Retina (tissue), 1 donor: ENCODE data around the gene WBP2NL.
A peak's percentile ranks its signal among the peaks of the same experiment; 100 is the strongest.
"Not testable (repeated sequence)": the region's sequence is repeated elsewhere in the genome, so short reads cannot be mapped to it uniquely, and the experiment has no call there.

ENCODE experiments used
- DNase-seq: peaks from one replicate; pipeline ENCODE4 v3.0.0-alpha.2; 2016

Gene WBP2NL

DNA sequence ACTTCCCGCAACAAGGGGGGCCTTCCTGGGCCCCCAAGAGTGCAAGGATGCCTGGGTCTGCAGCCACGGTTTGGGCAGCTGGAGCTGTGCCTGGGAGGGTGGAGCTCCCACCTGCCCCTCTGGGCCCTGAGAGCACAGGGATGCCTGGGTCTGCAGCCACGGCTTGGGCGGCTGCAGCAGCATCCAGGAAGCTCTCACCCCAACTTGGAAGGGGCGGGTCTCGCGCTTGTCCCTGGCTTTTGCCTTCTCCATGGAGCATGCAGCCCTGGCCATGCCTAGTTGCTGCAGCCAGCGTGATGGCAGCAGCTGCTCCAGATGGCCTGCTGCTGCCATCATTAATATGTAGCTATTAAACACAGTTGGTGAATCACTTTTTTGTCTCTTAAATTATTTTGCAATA is 36.7 kb downstream of the WBP2NL start:
- DNase-seq = no peak

DNA sequence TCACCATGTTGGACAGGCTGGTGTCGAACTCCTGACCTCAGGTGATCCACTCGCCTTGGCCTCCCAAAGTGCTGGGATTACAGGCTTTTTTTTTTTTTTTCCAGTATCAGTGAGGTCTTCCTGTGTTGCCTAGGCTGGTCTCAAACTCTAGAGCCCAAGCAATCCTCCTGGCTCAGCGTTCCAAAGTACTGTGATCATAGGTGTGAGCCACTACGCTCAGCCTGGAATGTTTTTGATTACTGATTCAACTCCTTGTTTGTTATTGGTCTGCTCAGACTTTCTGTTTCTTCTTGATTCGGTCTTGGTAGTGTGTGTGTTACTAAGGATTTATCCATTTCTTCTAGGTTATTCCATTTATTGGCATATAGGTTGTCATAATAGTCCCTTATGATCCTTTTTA is 40.7 kb downstream of the WBP2NL start:
- DNase-seq = no peak

DNA sequence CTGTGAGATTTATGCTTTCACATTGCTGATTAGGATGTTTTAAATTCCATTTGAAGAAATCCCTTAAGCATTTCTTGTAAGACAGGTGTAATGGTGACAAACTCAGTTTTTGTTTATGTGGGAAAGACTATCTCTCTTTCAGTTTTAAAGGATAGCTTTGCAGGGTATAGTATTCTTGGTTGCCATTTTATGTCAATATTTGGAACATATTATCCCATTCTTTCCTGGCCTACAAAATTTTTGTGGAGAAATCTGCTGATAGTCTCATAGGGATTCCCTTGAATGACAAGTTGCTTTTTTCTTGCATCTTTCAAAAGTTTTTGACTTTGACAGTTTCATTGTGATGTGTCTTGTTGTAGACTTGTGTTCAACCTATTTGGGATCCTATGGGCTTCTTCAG is 43.2 kb downstream of the WBP2NL start:
- DNase-seq = no peak

- no peak for DNase-seq
Observed at GRCh38 chr22:42050641-42051180, 52.1 kb downstream of the WBP2NL start.

DNA sequence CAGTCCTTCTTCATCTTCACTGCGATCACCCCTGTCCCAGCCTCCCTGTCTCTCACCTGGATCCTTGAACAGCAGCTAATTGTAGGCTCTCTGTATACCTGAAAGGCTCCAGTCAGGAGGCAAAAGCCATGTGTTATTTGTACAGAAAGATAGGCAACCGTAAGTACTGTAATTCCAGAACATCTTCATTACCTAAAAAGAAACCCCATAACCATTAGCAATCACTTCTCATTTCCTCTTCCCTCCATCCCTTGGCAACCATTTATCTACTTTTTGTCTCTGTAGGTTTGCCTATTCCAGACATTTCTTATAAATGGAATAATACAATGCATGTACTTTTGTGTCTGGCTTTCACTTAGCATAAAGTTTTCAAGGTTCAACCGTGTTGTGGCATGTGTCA is 54.2 kb downstream of the WBP2NL start:
- DNase-seq = no peak

GRCh38 chr22:42056757-42057511 is 58.3 kb downstream of the WBP2NL start:
- DNase-seq = no peak

DNA sequence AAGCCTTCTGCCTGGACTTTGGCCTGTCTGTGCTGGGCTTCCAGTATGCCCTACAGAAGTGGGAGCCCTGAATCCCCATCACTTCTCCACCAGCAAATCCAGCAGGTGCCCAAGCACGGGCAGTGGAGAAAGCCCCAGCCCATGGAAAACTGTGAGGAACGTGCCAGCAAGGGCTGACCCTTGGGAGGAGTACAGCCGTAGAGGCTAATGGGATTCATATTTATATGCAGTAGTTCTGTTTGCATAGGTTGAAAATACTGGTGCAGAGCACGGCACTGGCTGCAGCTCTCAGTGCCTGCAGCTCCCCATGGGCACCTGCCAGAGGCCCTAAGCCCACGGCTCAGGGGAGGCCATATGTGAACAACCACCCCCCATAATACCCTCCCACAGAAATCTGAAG is 61.9 kb downstream of the WBP2NL start:
- DNase-seq = no peak

DNA sequence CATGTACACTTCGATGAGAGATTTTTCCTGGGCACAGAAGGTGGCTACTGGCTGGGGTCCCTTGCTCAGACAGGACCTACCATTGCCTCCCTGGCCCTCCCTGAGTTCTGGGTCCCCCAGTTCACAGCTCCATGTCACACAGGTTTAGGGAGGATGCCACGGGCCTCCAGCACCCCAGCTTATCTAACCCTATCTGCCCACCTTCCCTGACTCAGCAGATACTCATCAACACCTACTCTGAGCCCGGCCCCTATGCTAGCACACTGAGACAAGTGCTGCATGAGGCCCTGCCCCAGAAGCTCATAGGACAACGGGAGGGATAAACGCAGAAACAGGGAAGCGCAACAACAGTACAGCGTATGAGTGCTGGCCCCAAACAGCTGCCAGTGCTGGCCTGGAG is 62.5 kb downstream of the WBP2NL start:
- no peak for DNase-seq

DNA sequence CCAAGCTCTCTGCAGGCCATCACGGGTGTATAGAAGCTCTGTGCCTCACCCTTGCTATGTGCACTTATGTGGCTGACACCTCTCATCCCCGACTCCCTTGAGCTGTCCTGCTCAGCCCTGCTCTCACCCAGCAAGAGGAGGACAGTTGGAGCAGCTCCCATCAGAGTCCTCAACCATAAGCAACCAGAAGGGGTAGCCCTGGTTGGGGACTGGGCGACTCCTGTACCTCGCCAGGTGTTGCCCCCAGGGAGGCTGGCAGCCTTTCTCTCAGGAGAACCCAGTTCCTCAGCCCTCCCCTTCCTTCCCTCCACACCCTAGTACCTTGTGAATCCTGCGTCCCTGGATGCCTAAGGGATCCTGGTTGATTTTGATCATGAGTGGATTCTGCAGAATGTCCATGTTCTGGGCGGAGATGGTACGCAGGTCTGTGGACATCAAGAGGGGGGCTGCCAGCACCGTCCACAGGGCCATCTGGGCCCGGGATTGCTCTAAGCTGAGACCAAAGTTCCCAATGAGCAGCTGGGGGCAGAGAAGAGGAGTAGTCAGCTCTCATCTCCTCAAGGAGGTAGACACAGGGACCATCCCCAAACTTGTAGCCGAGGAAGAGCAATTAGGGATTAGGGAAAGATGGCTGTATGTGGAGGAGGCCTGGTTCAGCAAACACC is 64.0 kb downstream of the WBP2NL start:
- DNase-seq = no peak

DNA sequence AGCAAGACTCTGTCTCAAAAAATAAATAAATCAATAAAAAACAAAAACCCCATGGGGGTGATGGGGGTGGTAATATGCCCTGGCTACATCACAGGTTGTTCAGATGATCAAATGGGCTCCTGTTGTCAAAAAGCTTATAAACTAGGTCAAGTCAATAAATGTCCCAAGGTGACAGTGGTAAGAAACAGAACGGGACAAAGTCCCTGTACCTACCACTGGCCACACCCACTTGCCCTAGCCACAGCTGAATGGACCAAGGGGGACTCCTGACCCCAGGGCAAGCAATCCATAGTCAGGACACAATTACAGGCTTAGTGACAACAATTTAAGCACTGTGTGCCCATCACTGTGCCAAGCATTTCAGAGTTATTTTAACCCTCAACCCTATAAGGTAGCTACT is 66.0 kb downstream of the WBP2NL start:
- no peak for DNase-seq

DNA sequence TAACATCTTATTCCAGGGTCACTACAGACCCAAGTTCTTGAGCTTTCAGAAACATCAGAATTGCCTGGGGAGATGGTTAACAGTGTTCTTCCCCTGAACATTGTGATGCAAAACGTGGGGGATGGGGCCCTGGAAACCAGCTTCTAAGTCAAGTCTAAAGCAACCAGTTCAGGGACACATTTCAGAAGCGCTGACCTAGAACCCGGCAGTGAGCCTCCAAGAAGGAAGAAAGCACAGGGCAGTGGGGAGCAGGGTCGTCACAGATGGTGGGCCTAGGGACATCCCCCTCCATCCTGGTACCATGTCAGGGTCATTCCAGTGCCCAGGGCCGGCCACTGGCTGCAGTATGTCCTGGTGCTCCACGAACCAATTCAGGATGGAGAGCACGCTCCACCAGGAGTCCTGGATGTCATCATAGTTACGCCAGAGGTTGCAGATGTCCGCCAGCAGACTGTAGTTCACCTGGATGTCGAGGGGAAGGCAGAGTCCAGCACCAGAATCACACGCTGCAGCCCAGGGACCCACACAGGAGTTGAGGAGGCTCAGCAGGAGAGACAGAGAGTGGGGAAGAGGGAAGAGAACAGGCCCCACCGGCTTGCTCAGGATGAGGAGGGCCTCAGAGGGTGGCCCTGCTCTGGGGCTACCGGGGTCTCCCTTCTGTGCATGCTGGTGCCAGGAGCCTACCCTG is 67.0 kb downstream of the WBP2NL start:
- DNase-seq = no peak

DNA sequence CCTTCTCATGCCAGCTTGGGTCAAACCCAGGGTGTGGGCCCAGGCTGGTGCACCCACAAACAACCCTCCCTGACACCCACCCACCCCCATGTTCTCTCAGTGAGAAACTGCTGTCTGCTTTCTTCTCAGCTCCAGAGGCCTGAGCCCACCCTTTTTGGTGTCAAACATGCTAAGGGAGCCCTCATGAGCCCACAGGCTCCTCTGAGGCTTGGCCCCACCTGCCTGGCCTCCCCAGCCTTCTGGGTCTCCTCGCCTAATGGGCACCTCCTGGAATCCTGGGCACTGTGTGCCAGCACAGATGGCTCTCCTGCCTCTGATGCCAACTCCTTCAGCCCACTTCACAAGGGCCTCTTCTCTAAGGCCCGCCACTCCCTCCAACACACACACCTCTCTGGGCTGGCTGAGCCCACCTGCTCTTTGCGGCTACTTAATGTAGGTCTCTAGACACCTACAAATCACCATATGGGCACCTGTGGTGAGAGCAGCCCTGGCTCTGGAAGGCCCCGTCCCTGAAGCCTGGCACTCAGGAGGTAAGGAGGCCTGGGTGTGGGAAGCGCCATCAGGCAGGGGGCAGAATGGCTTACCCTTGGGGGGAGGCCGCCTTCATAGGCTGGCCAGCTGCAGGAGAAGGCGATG is 67.7 kb downstream of the WBP2NL start:
- no peak for DNase-seq

DNA sequence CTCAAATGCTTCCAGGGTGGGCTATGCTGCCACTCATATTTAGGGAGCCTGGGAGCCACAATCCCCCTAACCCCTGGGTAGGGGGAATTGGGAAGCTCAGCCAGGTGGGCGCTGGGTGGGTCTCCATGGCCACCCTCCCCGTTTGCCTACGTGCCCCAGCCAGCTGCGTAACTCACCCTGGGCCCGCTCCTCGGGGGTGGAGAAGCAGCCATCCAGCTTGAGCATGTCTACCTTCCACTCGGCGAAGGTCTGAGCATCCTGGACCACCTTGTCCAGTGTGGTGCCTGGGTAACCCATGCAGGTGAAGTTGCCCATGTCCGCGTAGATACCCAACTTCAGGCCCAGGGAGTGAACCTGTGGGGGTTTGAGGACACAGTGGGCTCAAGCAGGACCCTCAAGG is 68.3 kb downstream of the WBP2NL start:
- no peak for DNase-seq

- DNase-seq = no peak
Observed at GRCh38 chr22:42067671-42068251, 69.2 kb downstream of the WBP2NL start.

DNA sequence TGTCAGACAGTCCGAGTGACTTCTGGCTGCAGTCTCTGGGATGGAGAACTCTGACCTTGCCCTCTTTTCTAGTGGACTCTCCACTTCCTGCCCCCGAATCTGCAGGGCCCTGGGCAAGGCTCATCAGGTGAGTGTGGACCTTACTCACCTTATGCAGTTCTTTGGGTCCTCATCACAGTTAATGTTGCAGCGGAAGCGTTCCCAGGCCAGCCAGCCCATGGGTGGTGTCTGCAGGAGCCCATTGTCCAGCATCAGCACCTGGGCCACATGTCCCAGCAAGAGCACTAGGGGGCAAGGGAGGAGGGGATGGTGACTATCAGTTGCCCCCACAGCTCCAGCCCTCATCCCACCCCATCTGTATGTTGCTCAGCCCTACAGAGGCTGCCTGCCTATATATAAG is 69.7 kb downstream of the WBP2NL start:
- no peak for DNase-seq

- DNase-seq = no peak
Observed at GRCh38 chr22:42069801-42070516, 71.4 kb downstream of the WBP2NL start.

DNA sequence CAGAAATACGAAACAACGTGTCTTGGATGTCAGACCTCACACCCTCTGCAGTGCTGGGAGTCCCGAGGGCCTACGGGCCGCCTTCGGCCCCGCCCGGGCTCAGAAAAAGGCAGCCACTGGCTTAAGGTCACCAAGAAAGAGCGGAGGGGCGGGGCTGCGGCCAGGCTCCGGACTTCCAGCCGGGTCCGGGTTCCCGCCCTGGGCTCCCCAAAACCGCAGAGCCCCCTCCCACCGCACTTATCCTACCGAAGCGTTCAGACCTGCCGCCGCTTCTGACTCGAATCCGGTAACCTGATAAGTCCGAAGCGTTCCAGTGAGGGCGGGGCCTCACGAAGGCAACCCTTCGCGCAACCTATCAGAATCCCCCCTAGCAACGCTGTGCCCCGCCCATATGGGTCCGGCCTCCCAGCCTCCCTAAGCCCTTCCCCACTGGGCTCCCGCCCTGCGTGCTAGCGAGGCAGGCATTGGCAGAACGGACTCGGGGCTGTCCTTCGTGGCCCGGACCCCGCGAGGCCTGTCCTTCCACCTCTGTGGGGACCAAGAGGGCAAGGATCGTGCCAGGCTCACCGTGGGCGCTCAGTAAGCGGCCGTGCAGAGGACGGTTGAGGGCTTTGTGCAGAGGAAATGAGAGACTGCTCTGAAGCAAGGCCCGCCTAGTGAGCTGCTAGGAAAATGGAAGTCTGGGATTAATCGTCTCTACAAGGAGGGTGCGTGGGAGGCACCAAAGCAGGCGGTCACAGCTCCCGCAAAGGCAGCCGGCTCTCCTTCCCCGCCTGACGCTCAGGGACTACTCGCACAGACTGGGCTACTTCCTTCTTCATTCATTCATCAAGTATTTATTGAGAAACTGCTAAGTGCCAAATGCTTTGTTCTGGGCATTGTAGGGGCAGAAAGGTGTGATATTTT is 72.2 kb downstream of the WBP2NL start, which contains the start of gene NAGA:
NAGA (minus strand) TSS at position 296 of the 906 bp plus-strand sequence. CDS start 515 bp downstream, outside the sequence.
- peak; percentile 96 for DNase-seq

DNA sequence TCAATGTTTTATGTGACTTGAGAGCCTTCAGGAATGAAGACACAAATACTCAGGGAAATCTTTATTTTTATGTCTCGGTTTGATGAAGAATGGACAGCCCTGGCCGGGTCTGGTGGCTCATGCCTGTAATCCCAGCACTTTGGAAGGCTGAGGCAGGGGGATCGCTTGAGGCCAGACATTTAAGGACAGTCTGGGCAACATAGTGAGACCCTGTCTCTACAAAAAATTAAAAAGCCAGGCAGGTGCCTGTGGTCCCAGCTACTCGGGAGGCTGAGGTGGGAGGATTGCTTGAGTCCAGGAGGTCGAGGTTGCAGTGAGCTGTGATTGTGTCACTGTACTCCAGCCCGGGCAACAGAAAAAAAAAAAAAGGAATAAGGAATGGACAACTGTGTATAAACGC is 72.9 kb downstream of the WBP2NL start:
- not testable (repeated sequence) for DNase-seq

DNA sequence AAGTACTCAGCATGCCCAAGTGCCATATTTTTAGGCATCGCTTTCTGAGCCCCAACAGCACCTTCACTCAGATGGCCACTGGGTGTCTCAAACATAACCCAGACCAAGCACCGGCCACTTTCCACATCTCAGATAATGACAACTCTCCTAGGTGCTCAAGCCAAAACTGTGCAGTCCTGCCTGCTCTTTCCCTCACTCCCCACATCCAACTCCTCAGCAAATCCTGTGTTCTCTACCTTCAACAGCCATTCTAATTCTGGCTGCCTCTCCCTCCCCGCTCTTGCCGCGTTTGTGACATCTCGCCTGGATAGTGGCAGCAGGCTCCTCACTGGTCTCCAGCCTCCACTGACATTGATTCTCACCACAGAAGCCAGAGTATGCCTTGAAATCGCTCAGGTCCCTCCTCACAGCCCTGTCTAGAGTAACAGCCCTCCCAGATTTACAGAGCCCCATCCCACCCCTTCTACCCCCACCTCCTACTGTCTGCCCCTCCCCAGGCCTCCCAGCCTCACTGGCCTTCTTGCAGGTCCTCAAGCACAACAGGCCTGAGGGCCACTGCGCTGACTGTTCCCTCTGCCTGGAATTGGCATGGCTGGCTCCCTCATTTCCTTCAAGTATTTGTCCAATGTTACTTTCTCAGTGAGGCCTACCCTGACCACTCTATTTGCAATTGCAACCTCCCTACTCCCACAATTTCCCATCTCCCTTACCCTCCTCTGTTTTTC is 74.2 kb downstream of the WBP2NL start:
- no peak for DNase-seq

- no peak for DNase-seq
Observed at GRCh38 chr22:42073621-42074041, 75.0 kb downstream of the WBP2NL start.
